GM18505 (cell line): Measurements from ENCODE around the gene CALHM5.

Source experiments
- ATAC-seq: cut with Tn5 transposase; IDR thresholded peaks from one replicate; pipeline ENCODE4 v1.9.1; 2021; ENCODE audit not compliant: unreplicated experiment
- POLR2A ChIP-seq: IDR thresholded peaks from 4 replicates; pipeline ENCODE4 v1.6.1; 2011; ENCODE audit warnings: borderline replicate concordance; ENCODE audit not compliant: insufficient read depth, insufficient read length; ENCODE audit errors: extremely low read depth

Gene CALHM5

GRCh38 chr6:116518621-116519368 is 7.4 kb downstream of the CALHM5 start:
- no peak for ATAC-seq
- no peak for TF ChIP-seq POLR2A

GRCh38 chr6:116522896-116523295 is 11.5 kb downstream of the CALHM5 start:
- no peak for TF ChIP-seq POLR2A
- no peak for ATAC-seq

DNA sequence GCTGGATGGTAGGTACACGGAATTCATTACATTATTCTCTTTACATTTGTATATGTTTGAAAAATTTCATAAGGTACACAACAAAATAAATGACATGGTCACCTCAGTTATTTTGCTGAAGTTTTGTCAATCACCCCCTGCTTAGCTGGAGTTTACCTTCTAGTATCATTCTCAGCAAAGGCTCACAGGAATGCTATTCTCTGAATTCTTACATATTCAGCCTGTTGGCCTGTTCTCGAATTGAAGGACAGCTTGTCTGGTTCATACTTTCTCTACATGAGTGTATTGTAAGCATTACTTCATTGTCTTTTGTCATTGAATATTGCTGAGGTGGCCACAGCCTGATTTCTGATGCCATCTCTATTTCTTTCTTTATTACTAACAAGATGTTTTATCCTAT is 12.8 kb downstream of the CALHM5 start:
- no peak for TF ChIP-seq POLR2A
- no peak for ATAC-seq

DNA sequence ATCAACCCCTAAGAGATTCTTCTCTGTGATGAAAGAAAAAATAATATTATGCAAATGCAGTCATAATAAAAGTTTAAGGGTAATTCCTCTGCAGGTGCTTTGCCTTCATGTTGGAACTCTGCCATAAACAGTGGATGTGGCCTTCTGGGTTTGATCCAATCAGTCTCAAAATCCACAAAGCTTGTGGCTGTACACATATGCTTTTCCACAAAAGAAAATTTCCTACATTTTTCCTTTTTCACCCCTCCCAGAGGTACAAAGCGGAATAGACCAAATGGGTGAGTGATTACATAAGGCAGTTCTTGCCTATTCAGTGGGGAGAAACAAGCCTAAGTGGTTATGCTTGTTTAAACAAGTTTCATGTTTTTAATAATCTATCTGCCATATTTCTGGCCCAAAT is 16.7 kb downstream of the CALHM5 start:
- TF ChIP-seq POLR2A, result no peak
- ATAC-seq, result no peak

DNA sequence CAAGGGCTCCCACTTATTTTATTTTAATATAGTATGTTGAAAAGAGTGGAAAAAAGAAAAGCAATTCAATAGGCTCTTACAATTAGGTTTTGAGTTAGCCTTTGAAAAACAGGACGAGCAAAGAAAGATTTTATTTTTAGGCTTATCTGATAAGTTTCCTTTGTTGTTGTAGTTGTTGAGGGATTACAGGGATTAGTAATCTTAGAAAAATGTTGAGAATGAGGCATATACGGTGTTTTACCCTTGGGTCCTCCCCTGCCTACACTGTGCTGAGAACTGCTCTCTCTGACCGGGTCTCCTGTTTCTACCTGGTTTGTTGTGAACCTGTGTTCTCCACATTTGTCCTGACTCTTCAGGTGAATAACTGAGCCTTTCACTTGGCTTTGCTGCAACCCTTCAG is 17.3 kb downstream of the CALHM5 start:
- TF ChIP-seq POLR2A, result no peak
- no peak for ATAC-seq

DNA sequence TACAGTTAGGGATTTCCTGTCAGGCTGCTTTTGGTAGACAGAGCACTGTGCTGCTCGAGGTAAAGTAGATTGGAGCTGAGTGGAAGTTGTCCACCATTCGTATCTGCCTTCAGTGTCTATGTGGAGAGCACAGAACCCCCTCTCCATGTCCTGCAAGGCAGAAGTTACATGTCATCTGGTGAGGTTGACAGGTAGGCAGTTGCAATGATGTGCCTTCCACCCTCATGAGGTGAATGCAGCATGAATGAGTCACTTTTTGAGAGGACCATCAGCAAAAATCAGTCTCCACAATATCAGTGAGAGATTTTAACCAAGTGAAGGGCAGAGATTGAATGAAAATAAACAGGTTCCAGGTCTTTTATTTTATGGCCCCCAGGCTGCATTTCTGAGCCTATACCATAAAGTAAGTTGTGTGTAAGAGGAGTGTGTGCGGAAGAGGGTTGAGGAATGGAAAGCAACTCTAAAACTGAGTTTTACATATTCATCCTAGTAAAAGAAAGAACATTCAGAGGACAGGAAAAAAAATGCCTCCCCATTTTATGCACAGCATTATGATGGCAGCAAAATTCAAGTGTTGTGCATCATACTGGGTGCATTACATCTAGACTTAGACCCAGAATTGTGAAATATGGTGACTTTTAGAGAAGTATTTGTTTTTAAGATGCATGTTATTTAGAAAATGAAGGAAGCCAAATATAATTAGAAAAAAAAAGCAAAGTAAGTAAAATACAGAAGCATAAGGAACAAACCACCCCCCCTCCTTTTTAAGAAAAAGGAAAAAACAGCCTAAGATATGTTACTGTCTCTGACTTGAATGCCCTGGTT is 18.2 kb downstream of the CALHM5 start:
- TF ChIP-seq POLR2A, result no peak

DNA sequence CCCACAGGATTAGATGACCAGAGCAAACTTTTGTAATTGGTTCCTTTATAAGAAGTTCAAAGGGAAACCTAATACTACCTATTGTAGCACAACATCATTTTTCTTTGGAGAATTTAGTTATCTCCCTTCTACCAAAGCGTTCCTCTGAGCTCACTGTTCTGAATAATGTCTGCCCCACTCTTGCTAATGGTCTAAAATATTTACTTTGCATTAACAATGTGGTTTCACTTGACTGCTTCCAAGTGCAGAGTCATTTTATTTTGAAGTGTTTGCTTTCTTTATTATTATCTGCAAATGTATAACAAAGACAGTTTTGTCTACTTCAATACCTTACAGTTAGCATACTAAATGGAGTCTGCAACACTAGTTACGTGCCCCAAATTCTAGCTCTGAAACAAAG is 19.0 kb downstream of the CALHM5 start:
- TF ChIP-seq POLR2A, result no peak
- ATAC-seq, result no peak

More for the DNA sequence above, 18.2 kb downstream of the CALHM5 start:
- no peak for ATAC-seq

- TF ChIP-seq POLR2A, result no peak
- ATAC-seq, result no peak
These were observed 20.5 kb downstream of the CALHM5 start for GRCh38 chr6:116531675-116532570.

- ATAC-seq, result no peak
- TF ChIP-seq POLR2A, result no peak
These were observed 22.0 kb downstream of the CALHM5 start for GRCh38 chr6:116533233-116533957.

GRCh38 chr6:116535109-116535508 is 23.7 kb downstream of the CALHM5 start:
- no peak for TF ChIP-seq POLR2A
- no peak for ATAC-seq

DNA sequence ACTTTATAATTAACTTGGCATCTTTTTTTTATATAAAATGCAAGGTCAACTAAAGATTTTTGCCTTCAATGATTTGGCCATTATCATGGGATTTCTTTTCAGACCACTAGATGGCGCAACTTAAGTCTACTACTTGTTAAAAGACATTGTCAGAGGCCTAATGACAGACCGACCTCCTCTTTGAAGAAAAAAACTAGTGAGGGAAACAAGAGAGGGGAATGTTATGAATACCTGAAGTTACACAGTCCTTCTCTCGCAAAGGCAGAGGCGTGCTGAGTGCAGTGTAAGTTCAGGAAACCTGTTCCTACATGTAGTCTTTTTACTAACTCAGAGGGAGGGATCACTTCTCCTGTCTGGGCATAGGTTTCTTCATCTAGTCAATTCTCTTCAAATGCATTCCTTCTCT is 24.8 kb downstream of the CALHM5 start:
- no peak for TF ChIP-seq POLR2A
- ATAC-seq, result no peak

DNA sequence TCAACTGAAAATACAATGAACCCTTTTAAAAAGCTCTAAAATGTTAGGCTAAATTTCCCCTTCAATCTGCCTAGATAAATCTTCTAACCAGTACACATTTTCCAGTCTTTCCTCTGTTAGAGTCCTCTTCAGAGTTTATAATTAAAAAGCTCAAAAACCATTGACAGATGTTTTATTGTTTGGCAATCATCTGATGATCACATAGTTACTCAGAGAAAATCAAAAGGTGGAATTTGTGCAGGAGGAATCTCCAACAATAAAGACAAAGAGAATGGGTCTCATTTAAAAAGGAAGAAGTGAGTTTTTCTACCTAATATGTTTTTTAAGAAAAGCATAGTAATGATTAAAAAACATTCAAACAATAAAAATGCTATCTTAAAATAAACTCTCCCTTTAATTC is 31.0 kb downstream of the CALHM5 start:
- no peak for ATAC-seq
- no peak for TF ChIP-seq POLR2A
